ENCODE data around the gene ANO7.
"Not testable (repeated sequence)": the region's sequence is repeated elsewhere in the genome, so short reads cannot be mapped to it uniquely, and the experiment has no call there.

Gene ANO7

DNA sequence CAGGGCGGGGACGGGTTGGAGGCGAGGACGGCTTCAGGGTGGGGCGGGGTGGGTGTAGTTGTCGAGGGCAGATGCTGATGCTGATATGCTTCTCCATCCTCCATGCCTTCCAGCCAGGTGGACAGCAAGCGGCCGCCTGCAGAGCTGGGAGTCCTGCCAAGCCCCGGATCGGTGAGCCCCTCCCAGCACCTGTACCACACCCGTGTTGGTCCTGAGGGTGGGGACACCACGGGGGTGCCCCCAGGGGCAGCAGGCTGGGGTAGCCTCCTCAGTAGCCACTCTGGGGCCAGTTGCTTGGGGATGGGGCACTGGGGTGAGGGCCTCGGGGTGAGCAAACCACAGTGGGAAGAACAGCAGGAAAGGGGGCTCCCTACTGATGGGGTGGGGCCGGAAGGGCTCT is 2.6 kb downstream of the ANO7 start:
- no peak for DNase-seq

- DNase-seq: no peak
These were observed 4.8 kb downstream of the ANO7 start for GRCh38 chr2:241193271-241193670.

DNA sequence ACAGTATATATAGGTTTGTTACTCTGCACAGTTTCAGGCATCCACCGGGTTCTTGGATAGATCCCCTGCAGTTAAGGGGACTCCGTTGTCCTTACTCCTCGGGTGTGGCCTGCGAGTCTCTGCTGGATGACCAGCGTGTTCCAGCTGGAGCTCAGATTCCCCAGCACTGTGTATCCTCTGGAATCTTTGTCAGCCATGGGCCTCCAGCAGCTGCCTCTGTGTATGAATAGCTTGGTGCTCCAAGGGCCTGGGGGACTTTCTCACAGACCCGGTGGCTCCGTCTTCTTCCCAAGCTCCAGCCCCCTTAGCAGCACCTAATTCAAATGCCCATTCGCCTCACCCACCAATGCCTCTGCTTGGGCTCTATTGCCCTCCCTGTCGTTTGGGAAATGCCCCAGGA is 6.3 kb downstream of the ANO7 start:
- DNase-seq: no peak

DNA sequence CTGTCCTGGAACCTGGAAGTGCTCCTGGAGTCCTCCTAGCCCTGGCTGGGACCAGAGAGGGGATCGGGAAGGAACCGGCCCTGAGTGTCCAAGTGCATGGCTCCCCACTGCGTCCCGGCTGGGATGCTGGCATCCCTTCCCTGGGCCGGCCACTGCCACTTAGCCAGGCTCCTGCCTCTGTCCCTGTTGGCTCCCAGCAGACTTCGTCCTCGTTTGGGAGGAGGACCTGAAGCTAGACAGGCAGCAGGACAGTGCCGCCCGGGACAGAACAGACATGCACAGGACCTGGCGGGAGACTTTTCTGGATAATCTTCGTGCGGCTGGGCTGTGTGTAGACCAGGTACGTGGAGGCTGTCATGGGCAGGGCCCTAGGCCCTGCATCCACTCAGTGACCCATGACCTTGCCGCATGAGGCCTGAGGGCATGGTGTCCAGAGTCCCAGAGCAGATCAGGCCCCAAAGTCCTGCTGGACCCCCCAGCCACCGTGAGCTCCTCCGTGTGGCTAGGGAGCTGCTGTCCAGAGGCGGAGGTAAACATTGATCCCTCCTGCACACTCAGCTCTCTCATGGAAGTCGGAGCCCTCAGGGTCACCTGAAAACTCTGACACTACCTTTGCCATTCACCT is 7.1 kb downstream of the ANO7 start:
- peak; percentile 3 for DNase-seq

- DNase-seq: not testable (repeated sequence)
These were observed 8.8 kb downstream of the ANO7 start for GRCh38 chr2:241197246-241197645.

DNA sequence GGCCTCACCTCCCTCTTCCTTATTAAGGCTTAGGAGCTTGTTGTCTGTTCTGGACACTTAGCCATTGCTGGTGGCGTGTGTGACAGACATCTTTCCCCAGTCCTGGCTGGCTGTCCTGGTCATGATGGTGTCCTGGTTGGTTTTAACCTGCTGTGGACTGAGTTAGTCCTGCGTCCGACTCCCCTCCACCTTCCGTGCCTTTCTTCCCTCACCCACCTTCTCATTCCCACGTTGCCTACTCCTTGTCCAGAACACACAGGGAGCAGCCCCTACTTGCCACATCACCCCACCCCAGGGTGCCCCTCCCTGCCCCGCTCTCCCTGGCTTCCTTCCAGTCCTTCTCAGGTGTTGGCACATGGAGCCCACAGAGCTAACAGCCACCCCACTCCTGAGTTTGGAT is 9.5 kb downstream of the ANO7 start:
- no peak for DNase-seq

DNA sequence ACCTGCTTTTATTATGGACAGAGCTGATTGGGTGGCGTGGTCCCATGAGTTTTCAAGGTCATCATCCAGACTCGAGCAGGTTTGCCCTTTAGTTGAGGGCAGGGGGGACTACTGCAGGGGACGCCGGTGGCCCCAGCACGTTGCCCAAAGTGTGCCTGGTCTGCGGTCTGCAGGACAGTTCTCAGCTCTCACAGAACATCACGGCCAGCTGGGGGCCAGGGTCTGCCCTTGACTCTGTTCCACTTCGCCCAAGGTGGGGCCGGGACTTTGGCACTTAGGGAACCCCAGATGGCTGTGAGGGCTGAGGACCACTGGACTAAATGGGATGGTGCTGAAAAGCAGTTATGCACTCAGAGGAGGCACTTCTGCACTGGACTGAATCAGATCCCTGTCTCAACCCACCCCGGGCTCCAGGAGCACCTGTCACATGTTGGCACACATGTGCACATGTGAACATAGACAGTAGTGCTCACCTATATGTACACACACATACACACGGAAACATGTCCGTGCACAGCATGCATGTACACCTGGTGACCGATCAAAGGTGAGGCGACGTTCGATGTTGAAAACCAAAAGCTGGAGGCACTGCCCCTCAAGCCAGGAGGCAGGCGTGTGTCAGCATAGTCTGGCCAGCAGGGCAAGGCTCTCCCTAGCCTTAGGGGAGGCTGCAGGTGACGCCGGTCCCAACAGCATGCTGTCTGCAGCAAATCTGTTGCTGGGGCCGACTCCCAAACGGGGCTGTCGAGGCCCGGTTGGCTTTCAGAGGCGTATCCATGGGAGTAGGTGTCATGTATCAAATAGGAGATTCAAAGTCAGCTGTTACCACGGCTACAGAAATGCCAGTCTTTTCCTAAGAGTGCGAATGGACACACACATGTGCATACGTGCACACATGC is 10.2 kb downstream of the ANO7 start:
- no peak for DNase-seq

DNA sequence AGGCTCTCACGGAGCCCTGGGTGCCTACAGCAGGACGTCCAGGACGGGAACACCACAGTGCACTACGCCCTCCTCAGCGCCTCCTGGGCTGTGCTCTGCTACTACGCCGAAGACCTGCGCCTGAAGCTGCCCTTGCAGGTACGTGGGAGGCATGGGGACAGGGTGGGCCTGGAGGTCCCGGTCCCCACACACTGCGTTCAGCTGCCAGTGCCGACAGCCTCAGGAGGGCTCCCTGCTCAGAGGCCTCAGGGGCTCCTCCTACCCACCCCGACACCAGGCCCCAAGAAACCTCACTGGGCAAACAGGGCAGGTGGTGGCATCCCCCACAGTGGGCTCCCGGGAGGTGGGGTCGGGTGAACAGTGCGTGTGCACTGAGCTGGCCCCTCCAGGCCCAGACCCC is 10.8 kb downstream of the ANO7 start:
- no peak for DNase-seq

GRCh38 chr2:241199897-241200821 is 11.7 kb downstream of the ANO7 start:
- DNase-seq: no peak

DNA sequence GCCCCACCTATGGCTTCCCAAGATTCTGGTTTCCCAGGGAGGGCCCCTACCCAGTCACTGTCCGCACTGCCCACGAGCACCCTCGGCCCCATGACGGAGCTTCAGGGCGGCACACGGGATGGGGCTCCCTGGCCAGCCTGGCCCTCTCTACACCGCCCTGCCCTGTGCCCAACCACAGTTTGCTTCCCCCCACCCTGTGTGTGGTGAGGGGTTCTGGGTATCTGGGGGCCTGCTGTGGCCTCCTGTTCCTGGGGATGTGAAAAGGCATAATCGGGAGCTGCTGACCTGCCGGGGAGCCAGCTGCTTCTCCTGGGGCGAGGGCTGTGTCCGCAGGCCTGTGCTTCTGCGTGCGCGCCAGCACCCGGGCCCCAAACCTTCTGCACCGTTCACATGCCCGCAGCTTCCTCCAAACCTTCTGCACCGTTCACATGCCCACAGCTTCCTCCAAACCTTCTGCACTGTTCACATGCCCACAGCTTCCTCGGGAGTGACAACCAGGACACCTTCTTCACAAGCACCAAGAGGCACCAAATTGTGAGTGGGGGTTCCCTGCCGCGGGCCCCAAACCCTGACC is 12.4 kb downstream of the ANO7 start:
- DNase-seq: no peak

DNA sequence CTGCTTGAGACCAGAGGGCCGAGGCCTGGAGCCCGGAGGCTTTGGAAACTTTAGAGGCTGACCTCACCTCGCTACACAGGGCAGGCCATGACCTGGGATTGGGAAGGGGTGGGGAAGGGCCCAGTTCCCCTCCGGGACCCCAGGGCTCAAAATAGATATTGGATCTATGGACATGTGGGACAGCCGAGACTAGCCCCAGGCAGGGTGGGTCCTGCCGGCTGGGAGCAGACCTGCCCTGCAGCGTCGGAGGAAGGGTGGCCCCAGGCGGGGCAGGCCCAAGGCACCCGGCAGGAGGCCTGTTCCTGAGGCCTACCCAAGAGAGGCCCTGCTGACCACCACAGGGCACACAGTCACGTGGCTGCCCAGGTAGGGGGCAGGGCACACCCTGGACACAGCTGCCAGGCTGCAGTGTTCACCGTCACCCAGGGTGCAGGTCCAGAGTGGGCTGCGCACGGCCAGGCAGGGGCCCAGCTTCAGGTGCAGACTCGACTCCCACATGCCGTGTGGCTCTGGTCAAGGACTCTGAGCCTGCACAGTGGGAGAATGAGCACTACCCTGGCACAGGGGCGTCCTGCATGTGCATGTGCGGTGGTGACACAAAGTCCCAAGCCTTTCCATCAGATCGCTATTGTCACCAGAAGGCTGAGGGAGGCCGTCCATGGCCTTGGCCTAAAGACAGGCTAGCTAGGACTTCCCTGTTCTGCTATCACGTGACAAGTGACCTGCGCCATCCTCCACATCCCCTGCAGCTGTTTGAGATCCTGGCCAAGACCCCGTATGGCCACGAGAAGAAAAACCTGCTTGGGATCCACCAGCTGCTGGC is 13.2 kb downstream of the ANO7 start:
- no peak for DNase-seq

- no peak for DNase-seq
These were observed 13.8 kb downstream of the ANO7 start for GRCh38 chr2:241202268-241202585.

DNA sequence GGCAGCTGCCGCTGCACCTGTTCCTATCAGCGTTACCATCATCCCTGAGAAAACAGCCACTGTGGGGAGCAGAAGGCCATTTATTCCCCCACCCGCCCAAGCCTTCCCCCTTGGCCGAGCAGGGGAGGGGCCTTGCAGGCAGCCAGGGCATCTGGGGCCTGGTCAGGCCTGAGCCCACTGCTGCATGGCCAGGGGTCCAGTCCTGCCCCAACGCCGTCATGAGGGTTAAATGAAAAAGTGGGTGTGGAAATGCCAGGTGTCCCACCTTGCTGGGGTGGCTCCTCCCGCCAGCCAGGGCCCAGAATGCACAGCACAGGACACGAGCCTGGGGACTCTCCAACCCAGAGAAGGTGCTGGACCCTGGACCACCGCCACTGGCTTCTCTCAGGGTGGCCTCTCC is 14.2 kb downstream of the ANO7 start:
- DNase-seq: no peak

- DNase-seq: no peak
These were observed 14.9 kb downstream of the ANO7 start for GRCh38 chr2:241203218-241204009.

DNA sequence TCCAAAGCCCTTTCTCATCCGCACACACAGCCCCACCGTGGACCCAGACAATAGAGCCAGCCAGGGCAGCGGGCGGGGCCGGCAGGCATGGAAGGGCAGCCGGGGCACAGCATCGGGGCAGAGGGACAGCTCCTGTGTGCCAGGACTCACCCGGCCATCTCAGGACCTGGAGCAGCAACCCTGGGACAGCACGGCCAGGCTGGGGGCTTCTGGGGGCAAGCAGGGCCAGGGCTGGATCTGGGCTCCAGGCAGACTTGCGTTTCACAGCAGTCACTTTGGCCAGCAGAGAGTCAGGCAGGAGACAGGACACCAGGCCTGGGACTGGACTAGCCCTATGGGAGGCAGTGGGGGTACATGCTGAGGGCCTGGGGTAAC is 15.5 kb downstream of the ANO7 start:
- DNase-seq: no peak

DNA sequence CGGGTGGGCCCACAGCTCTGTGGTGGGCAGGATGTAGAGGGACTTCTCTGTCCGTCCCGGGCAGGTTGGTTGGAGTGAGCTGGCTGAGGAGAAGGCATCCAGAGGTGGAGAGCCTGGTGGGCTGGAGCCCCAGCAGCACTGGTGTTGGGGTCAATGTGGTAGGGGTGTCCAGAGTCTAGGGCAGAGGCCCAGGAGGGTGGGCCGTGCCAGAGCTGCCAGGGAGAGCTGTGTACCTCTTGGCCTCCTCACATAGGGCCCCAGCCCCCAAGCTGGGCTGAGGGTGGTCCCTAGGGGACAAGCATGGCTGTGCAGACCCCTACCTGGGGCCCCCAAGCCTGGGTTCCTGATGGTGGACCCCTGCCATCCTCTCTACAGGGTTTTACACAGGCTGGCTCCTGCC is 16.0 kb downstream of the ANO7 start:
- DNase-seq: no peak

GRCh38 chr2:241205086-241205485 is 16.6 kb downstream of the ANO7 start:
- no peak for DNase-seq

DNA sequence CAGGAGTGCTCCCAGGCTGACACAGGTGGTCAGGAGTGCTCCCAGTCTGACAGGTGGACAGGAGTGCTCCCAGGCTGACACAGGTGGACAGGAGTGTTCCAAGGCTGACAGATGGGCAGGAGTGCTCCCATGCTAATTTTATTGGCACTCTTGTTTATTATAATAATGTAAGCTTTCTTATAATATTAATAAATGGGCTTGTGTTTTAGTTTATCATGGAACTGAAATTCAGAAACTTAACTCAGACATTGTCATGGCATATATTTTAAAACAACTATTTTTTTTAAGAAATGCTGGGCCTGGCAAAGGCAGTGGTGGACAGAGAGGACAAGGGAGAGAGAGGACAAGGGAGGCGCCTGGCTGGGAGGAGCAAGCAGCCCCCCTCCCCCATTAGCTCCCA is 18.7 kb downstream of the ANO7 start:
- DNase-seq: no peak

- no peak for DNase-seq
These were observed 19.2 kb downstream of the ANO7 start for GRCh38 chr2:241207641-241208040.

DNA sequence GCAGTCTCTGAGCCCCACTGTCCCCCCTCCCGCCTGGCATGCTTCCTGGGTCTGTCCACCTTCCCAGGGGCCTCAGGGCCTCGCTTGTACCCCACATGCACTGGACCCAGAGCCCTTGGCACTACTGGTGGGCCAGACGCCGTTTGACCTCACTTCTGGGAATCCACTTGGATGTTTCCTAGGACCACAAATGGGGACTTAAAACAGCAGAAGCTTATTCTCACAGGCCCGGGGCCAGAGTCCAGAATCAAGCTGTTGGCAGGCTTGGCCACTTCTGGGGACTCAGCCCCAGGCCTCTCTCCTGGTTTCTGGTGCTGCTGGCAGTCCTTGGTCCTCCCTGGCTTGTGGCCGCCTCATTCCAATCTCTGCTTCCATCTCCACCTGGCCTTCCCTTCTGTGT is 19.6 kb downstream of the ANO7 start:
- no peak for DNase-seq

DNA sequence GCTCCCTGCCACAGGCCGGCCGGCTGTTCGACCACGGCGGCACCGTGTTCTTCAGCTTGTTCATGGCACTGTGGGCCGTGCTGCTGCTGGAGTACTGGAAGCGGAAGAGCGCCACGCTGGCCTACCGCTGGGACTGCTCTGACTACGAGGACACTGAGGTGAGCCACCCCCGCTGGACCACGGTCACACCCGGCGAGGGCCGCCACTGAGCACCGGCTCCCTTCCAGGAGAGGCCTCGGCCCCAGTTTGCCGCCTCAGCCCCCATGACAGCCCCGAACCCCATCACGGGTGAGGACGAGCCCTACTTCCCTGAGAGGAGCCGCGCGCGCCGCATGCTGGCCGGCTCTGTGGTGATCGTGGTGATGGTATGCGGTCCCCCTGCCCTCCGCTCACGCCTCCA is 20.8 kb downstream of the ANO7 start:
- DNase-seq: no peak

DNA sequence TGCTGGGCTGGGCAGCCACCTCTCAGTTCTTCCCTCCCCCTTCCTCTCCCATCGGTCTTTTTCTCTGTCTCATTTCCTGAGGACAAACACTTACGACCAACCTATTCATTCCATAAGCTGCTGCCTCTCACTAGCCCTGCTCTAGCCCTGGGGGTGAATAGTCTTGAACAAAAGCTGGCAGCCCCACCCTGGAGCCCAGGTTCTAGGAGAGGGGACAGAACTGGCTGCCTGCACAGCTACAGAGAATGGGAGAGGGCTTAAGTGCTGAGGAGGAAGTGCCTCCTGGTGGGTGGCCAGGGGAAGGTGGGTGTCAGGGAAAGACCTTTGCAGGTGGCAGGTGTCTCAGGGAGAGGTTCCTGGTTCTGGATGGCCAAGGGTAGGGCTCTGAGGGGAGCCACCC is 22.8 kb downstream of the ANO7 start:
- DNase-seq: no peak
